Osteoblast (primary cell): ENCODE data around the gene PHYH. TPM values are rescaled to one million over a fixed set of nuclear protein-coding genes. Genes with fewer than 3 reads are reported as not detected.
"Not testable (repeated sequence)": the region's sequence is repeated elsewhere in the genome, so short reads cannot be mapped to it uniquely, and the experiment has no call there.

Experiments
- DNase-seq: peaks from one replicate; pipeline ENCODE4 v3.0.0; 2011; ENCODE audit warnings: low spot score, mixed read lengths; ENCODE audit not compliant: insufficient read length; ENCODE audit errors: missing footprints
- H2AFZ ChIP-seq: 2 replicates; pipeline ENCODE4 v1.6.0; 2011; ENCODE audit warnings: mild to moderate bottlenecking, low read length
- H3K27ac ChIP-seq: 2 replicates; pipeline ENCODE4 v1.5.1; 2011; ENCODE audit warnings: mild to moderate bottlenecking, low read depth, low read length, moderate library complexity
- H3K27me3 ChIP-seq: 2 replicates; pipeline ENCODE4 v1.6.0; 2012; ENCODE audit warnings: mild to moderate bottlenecking, control low read depth, inconsistent platforms, low read length, moderate library complexity; ENCODE audit not compliant: insufficient read depth
- H3K36me3 ChIP-seq: 2 replicates; pipeline ENCODE4 v1.5.1; 2011; ENCODE audit warnings: mild to moderate bottlenecking, low read length, control low read depth, moderate library complexity; ENCODE audit not compliant: insufficient read depth
- H3K4me1 ChIP-seq: 2 replicates; pipeline ENCODE4 v1.5.1; 2011; ENCODE audit warnings: mild to moderate bottlenecking, low read length, control low read depth, moderate library complexity; ENCODE audit not compliant: insufficient read depth
- H3K4me2 ChIP-seq: 2 replicates; pipeline ENCODE4 v1.6.0; 2011; ENCODE audit warnings: mild to moderate bottlenecking, low read length; ENCODE audit not compliant: insufficient read depth
- H3K4me3 ChIP-seq: fragments of 200-600 bp; sonication (generic); 3 replicates; pipeline ENCODE4 v1.5.1; 2012; ENCODE audit warnings: mild to moderate bottlenecking, low read length, inconsistent platforms; ENCODE audit not compliant: insufficient read depth
- H3K79me2 ChIP-seq: 2 replicates; pipeline ENCODE4 v1.6.0; 2012; ENCODE audit warnings: mild to moderate bottlenecking, low read length, control low read depth, inconsistent platforms; ENCODE audit not compliant: insufficient read depth
- H3K9me3 ChIP-seq: 2 replicates; pipeline ENCODE4 v1.5.1; 2011; ENCODE audit warnings: low read depth, low read length, control low read depth
- H4K20me1 ChIP-seq: 2 replicates; pipeline ENCODE4 v1.6.0; 2012; ENCODE audit warnings: mild to moderate bottlenecking, low read length, control low read depth; ENCODE audit not compliant: insufficient read depth
- CTCF ChIP-seq: IDR thresholded peaks from 2 replicates; pipeline ENCODE4 v1.5.1; 2011; ENCODE audit warnings: mild to moderate bottlenecking, low read depth, low read length, moderate library complexity; ENCODE audit errors: extremely low read depth
- total RNA-seq: library from RNA; depleted of rRNA; stranded (reverse); fragments of >200 nt; gene quantifications from 2 replicates; pipeline ENCODE4 v1.2.3, GENCODE V29; 2012

PHYH gene
- total RNA-seq, 1 donor, result 28.6 TPM

GRCh38 chr10:13253726-13254125, 46.1 kb downstream of the PHYH start:
- Histone ChIP-seq H3K27ac (no peak overlapping the region), H3K4me2 (no peak overlapping the region), H3K9me3 (no peaks in the 10 kb centered on the region), H3K4me3 (no peak overlapping the region), H3K36me3 (no peaks in the 10 kb centered on the region), H4K20me1 (no peaks in the 10 kb centered on the region), H3K79me2 (no peaks in the 10 kb centered on the region), H3K27me3 (peaks cover 7% of the 10 kb centered on the region), H3K4me1 (no peaks in the 10 kb centered on the region), H2AFZ (no peak overlapping the region)
- TF ChIP-seq CTCF, result no peak
- DNase-seq, result no peak

- no peak overlapping the region for H3K4me3 ChIP-seq
- no peaks in the 10 kb centered on the region for H3K4me1 ChIP-seq
- peaks cover 3% of the 10 kb centered on the region for H3K27me3 ChIP-seq
- DNase-seq, result no peak
- no peaks in the 10 kb centered on the region for H3K36me3 ChIP-seq
- TF ChIP-seq CTCF, result no peak
- H3K9me3 ChIP-seq, result no peaks in the 10 kb centered on the region
- H3K79me2 ChIP-seq, result no peaks in the 10 kb centered on the region
- no peak overlapping the region for H3K27ac ChIP-seq
- H4K20me1 ChIP-seq, result no peaks in the 10 kb centered on the region
- no peak overlapping the region for H2AFZ ChIP-seq
- no peak overlapping the region for H3K4me2 ChIP-seq
These were observed 52.1 kb downstream of the PHYH start for GRCh38 chr10:13247784-13248183.

- no peak for TF ChIP-seq CTCF
These were observed 52.6 kb downstream of the PHYH start for GRCh38 chr10:13247246-13247645.

GRCh38 chr10:13242260-13242659, 57.6 kb downstream of the PHYH start:
- DNase-seq, H3K79me2 ChIP-seq, H2AFZ ChIP-seq, H3K27me3 ChIP-seq, H3K4me2 ChIP-seq, H3K9me3 ChIP-seq, H3K4me3 ChIP-seq, H4K20me1 ChIP-seq, H3K4me1 ChIP-seq, H3K36me3 ChIP-seq, H3K27ac ChIP-seq: not testable (repeated sequence)

More at GRCh38 chr10:13247246-13247645, 52.6 kb downstream of the PHYH start:
- Histone ChIP-seq H3K4me3 (no peak overlapping the region), H4K20me1 (no peaks in the 10 kb centered on the region), H3K9me3 (no peaks in the 10 kb centered on the region), H3K27me3 (peaks cover 3% of the 10 kb centered on the region), H3K4me2 (no peak overlapping the region), H3K27ac (no peak overlapping the region), H2AFZ (no peak overlapping the region), H3K36me3 (no peaks in the 10 kb centered on the region), H3K4me1 (no peaks in the 10 kb centered on the region), H3K79me2 (no peaks in the 10 kb centered on the region)
- no peak for DNase-seq
